Right lobe of liver (tissue), 4 donors: Measurements from ENCODE around the gene MFSD6L.

Experiments
- POLR2A ChIP-seq: fragments of 450-650 bp; IDR thresholded peaks from one replicate; pipeline ENCODE4 v1.6.1; 2017; ENCODE audit warnings: antibody characterized with exemption, mild to moderate bottlenecking
- TF ChIP-seq, protein P1 (sequence below), 4 donors: fragments of 200-600 bp in 3 of 4; fragments of 450-650 bp in 1 of 4; IDR thresholded peaks; one replicate each; pipeline versions ENCODE4 v1.5.1 to v1.8.0; 2016 to 2022; ENCODE audit warnings: antibody characterized with exemption in 4 of 4, mild to moderate bottlenecking in 2 of 4
- donor health status: DM: no; HTN: no; CAD: no.
- donor health status: DM: no; HTN: no; CAD: no.
- donor health status: DM: no; HTN: yes; CAD: no.

DNA sequence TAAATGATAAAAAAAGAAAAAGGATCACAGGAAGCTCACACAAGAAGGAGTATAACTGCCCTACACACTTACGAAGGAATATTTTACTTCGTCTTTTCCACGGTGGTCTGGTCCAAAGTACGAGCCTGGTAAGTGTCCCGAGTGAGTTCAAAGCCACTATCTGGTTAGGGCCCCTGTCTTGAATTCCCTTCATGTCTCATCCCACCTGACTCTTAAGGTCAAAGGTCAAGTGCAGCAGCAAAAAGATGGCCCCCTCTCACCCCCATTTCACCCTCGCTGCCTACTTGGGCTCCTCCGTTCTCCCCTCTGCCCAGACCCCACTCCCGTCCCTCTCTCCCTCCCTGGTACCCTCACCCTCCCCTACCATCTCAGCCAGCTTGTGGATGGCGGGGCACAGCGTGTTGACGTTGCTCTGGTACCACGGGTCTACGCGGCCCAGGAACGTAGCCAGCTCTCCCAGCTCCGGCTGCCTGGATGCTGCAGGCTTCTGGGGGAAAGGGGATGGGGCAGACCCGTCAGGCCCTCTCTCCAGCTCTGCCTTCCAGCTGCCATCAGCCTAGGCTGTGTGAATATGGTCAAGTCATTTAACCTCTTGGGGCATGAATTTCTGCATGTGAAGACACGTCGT lies 27.8 kb upstream of the MFSD6L start:
- TF ChIP-seq, protein P1, sequence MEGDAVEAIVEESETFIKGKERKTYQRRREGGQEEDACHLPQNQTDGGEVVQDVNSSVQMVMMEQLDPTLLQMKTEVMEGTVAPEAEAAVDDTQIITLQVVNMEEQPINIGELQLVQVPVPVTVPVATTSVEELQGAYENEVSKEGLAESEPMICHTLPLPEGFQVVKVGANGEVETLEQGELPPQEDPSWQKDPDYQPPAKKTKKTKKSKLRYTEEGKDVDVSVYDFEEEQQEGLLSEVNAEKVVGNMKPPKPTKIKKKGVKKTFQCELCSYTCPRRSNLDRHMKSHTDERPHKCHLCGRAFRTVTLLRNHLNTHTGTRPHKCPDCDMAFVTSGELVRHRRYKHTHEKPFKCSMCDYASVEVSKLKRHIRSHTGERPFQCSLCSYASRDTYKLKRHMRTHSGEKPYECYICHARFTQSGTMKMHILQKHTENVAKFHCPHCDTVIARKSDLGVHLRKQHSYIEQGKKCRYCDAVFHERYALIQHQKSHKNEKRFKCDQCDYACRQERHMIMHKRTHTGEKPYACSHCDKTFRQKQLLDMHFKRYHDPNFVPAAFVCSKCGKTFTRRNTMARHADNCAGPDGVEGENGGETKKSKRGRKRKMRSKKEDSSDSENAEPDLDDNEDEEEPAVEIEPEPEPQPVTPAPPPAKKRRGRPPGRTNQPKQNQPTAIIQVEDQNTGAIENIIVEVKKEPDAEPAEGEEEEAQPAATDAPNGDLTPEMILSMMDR (IDR thresholded peaks at IDR 0.05), result no peak
- no peak for TF ChIP-seq POLR2A
